ENCODE results near the gene GALK2. TPM values are rescaled to one million over a fixed set of nuclear protein-coding genes. Genes with fewer than 3 reads are reported as not detected.

Gene GALK2
- total RNA-seq (27.7 TPM), polyA plus RNA-seq (10 to 100 TPM; 28.3 to 39.1 (median 31.2) TPM)

- no peaks in the 10 kb centered on the region for H3K27me3 Mint-ChIP-seq
- peak within 1 kb of the TSS; percentile 90 for H3K27ac ChIP-seq (ENCODE audit: insufficient read depth, low read length, poor library complexity, severe bottlenecking)
- H3K4me1 ChIP-seq (ENCODE audit: control insufficient read depth, insufficient read depth, low read length, poor library complexity, severe bottlenecking): peaks cover 25% of the 10 kb centered on the region
- no peaks in the 10 kb centered on the region for H3K9me3 Mint-ChIP-seq
- H3K4me1 Mint-ChIP-seq: peaks cover 20 to 47% (median 36%) of the 10 kb centered on the region in 4 donors
- ATAC-seq (ENCODE audit: low read depth in 2 of 2): peak; percentile 93
- peaks cover 3% of the 10 kb centered on the region for H3K36me3 Mint-ChIP-seq
- H3K4me3 ChIP-seq (ENCODE audit: low read depth, low read length): peak within 1 kb of the TSS; percentile 97
- H3K36me3 ChIP-seq (ENCODE audit: control insufficient read depth, insufficient read depth, low read length): no peaks in the 10 kb centered on the region
- peak within 1 kb of the TSS; percentile 97 to 99 (median 98) for H3K27ac Mint-ChIP-seq
- peak; percentile 78 to 90 (median 78) for DNase-seq
- no peaks in the 10 kb centered on the region for H3K27me3 ChIP-seq (ENCODE audit: control insufficient read depth, insufficient read depth, low read length)
- H3K9me3 ChIP-seq (ENCODE audit: control insufficient read depth in 2 of 2, low read length in 2 of 2): no peaks in the 10 kb centered on the region
- peak within 1 kb of the TSS; percentile 96 to 98 (median 97) for H3K4me3 Mint-ChIP-seq
Observed at GRCh38 chr15:49169880-49170597, at the start of gene GALK2. TSS of gene GALK2 (plus strand) at chr15:49170247. CDS start at chr15:49170323, 76 bp downstream.

- peaks cover 0 to 2% (median 0%) of the 10 kb centered on the region in 7 donors for H3K9me3 Mint-ChIP-seq
- no peak overlapping the region for H3K27ac Mint-ChIP-seq
- peaks cover 11% of the 10 kb centered on the region for H3K36me3 Mint-ChIP-seq
- peak overlapping the region in 1 of 4 donors; percentile 12 for H3K4me3 Mint-ChIP-seq
- DNase-seq (no peak), ATAC-seq (ENCODE audit: low read depth in 2 of 2) (no peak)
- Histone ChIP-seq H3K4me3 (ENCODE audit: low read depth, low read length) (no peak overlapping the region), H3K27ac (ENCODE audit: insufficient read depth, low read length, poor library complexity, severe bottlenecking) (no peak overlapping the region), H3K4me1 (ENCODE audit: control insufficient read depth, insufficient read depth, low read length, poor library complexity, severe bottlenecking) (no peaks in the 10 kb centered on the region), H3K27me3 (ENCODE audit: control insufficient read depth, insufficient read depth, low read length) (no peaks in the 10 kb centered on the region), H3K9me3 (ENCODE audit: control insufficient read depth in 2 of 2, low read length in 2 of 2) (no peaks in the 10 kb centered on the region), H3K36me3 (ENCODE audit: control insufficient read depth, insufficient read depth, low read length) (peaks cover 11% of the 10 kb centered on the region)
- peaks cover 0 to 5% (median 0%) of the 10 kb centered on the region in 4 donors for H3K4me1 Mint-ChIP-seq
- no peaks in the 10 kb centered on the region for H3K27me3 Mint-ChIP-seq
Observed at GRCh38 chr15:49120832-49121231, 49.2 kb upstream of the GALK2 start.

GRCh38 chr15:49121901-49122300 is 48.1 kb upstream of the GALK2 start:
- Mint-ChIP-seq H3K27ac (no peak overlapping the region), H3K27me3 (no peaks in the 10 kb centered on the region), H3K36me3 (peaks cover 7% of the 10 kb centered on the region)

DNA sequence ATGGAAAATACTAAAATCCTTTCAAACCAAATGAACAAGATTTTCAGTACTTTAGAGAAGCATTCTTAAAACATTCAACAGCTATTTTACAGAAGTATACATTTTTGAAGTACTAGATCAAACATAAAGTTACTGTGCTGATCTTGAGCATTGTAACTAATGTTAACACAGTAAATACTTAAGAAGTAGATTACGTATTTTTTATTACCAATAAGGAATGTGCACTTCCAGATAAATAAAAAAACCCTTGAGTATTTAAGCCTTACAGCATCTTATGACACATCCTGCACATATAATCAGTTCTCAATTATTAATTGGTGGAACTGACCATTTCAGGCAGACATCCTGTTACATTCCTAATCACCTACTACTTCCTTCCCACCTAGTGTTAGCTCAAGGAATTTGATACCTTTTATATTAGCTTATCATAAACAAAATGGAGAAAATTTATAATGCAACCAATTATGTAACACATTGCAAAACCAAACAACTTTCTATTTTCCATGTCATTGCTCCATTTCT is 47.4 kb upstream of the GALK2 start:
- Mint-ChIP-seq H3K4me3 (no peak overlapping the region), H3K27ac (no peak overlapping the region)
- ATAC-seq (ENCODE audit: low read depth in 2 of 2): no peak

More at GRCh38 chr15:49121901-49122300, 48.1 kb upstream of the GALK2 start:
- H3K4me1 ChIP-seq (ENCODE audit: control insufficient read depth, insufficient read depth, low read length, poor library complexity, severe bottlenecking): no peaks in the 10 kb centered on the region
- no peak overlapping the region for H3K4me3 ChIP-seq (ENCODE audit: low read depth, low read length)
- no peaks in the 10 kb centered on the region for H3K9me3 ChIP-seq (ENCODE audit: control insufficient read depth in 2 of 2, low read length in 2 of 2)
- H3K4me3 Mint-ChIP-seq: no peak overlapping the region
- H3K27me3 ChIP-seq (ENCODE audit: control insufficient read depth, insufficient read depth, low read length): no peaks in the 10 kb centered on the region
- ATAC-seq (ENCODE audit: low read depth in 2 of 2) (no peak), DNase-seq (no peak)
- H3K36me3 ChIP-seq (ENCODE audit: control insufficient read depth, insufficient read depth, low read length): peaks cover 15% of the 10 kb centered on the region
- H3K4me1 Mint-ChIP-seq: no peaks in the 10 kb centered on the region
- no peak overlapping the region for H3K27ac ChIP-seq (ENCODE audit: insufficient read depth, low read length, poor library complexity, severe bottlenecking)
- H3K9me3 Mint-ChIP-seq: peaks cover 0 to 2% (median 0%) of the 10 kb centered on the region in 7 donors

GRCh38 chr15:49124371-49124770 is 45.7 kb upstream of the GALK2 start:
- Histone ChIP-seq H3K9me3 (ENCODE audit: control insufficient read depth in 2 of 2, low read length in 2 of 2) (no peaks in the 10 kb centered on the region), H3K4me1 (ENCODE audit: control insufficient read depth, insufficient read depth, low read length, poor library complexity, severe bottlenecking) (no peaks in the 10 kb centered on the region), H3K27ac (ENCODE audit: insufficient read depth, low read length, poor library complexity, severe bottlenecking) (no peak overlapping the region), H3K4me3 (ENCODE audit: low read depth, low read length) (no peak overlapping the region), H3K27me3 (ENCODE audit: control insufficient read depth, insufficient read depth, low read length) (no peaks in the 10 kb centered on the region), H3K36me3 (ENCODE audit: control insufficient read depth, insufficient read depth, low read length) (peaks cover 39% of the 10 kb centered on the region)
- H3K27me3 Mint-ChIP-seq: no peaks in the 10 kb centered on the region
- ATAC-seq (ENCODE audit: low read depth in 2 of 2): no peak
- H3K4me1 Mint-ChIP-seq: peaks cover 0 to 4% (median 0%) of the 10 kb centered on the region in 4 donors
- no peak for DNase-seq
- H3K27ac Mint-ChIP-seq: no peak overlapping the region
- H3K9me3 Mint-ChIP-seq: peaks cover 0 to 2% (median 0%) of the 10 kb centered on the region in 7 donors
- H3K36me3 Mint-ChIP-seq: peaks cover 12% of the 10 kb centered on the region
- no peak overlapping the region for H3K4me3 Mint-ChIP-seq

More for the DNA sequence above, 47.4 kb upstream of the GALK2 start:
- no peaks in the 10 kb centered on the region for H3K4me1 Mint-ChIP-seq
- H3K27me3 ChIP-seq (ENCODE audit: control insufficient read depth, insufficient read depth, low read length): no peaks in the 10 kb centered on the region
- H3K9me3 Mint-ChIP-seq: peaks cover 0 to 2% (median 0%) of the 10 kb centered on the region in 7 donors
- peaks cover 6% of the 10 kb centered on the region for H3K36me3 Mint-ChIP-seq
- H3K27me3 Mint-ChIP-seq: no peaks in the 10 kb centered on the region
- no peaks in the 10 kb centered on the region for H3K4me1 ChIP-seq (ENCODE audit: control insufficient read depth, insufficient read depth, low read length, poor library complexity, severe bottlenecking)
- no peaks in the 10 kb centered on the region for H3K9me3 ChIP-seq (ENCODE audit: control insufficient read depth in 2 of 2, low read length in 2 of 2)
- DNase-seq: no peak
- H3K27ac ChIP-seq (ENCODE audit: insufficient read depth, low read length, poor library complexity, severe bottlenecking): no peak overlapping the region
- H3K4me3 ChIP-seq (ENCODE audit: low read depth, low read length): no peak overlapping the region
- H3K36me3 ChIP-seq (ENCODE audit: control insufficient read depth, insufficient read depth, low read length): peaks cover 22% of the 10 kb centered on the region

DNA sequence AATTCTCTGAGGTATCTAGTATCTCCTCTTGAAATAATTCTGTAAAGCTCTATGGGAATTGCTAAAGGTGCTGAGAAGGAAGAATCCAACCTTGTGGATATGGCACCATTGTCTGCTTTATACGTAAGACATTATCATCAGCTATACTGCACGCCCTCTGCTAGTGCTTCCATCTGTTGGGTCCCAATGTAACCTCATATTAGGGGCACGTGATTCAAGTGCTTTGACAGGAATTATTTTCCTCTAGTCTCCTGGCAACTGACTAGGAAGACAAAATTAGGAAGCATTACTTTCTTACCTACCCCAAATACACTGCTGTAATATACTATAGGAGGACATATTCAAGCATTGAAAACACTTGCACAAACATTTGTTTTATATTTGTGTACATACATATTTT is 38.6 kb upstream of the GALK2 start:
- H3K4me3 ChIP-seq (ENCODE audit: low read depth, low read length): no peak overlapping the region
- DNase-seq (no peak), ATAC-seq (ENCODE audit: low read depth in 2 of 2) (no peak)
- peaks cover 93% of the 10 kb centered on the region for H3K36me3 ChIP-seq (ENCODE audit: control insufficient read depth, insufficient read depth, low read length)
- Mint-ChIP-seq H3K4me3 (no peak overlapping the region), H3K27ac (no peak overlapping the region), H3K4me1 (peaks cover 12 to 16% (median 13%) of the 10 kb centered on the region in 4 donors), H3K9me3 (no peaks in the 10 kb centered on the region), H3K36me3 (peaks cover 44% of the 10 kb centered on the region), H3K27me3 (no peaks in the 10 kb centered on the region)
- no peak overlapping the region for H3K27ac ChIP-seq (ENCODE audit: insufficient read depth, low read length, poor library complexity, severe bottlenecking)
- H3K4me1 ChIP-seq (ENCODE audit: control insufficient read depth, insufficient read depth, low read length, poor library complexity, severe bottlenecking): no peaks in the 10 kb centered on the region
- no peaks in the 10 kb centered on the region for H3K9me3 ChIP-seq (ENCODE audit: control insufficient read depth in 2 of 2, low read length in 2 of 2)
- no peaks in the 10 kb centered on the region for H3K27me3 ChIP-seq (ENCODE audit: control insufficient read depth, insufficient read depth, low read length)

GRCh38 chr15:49134683-49135341 is 35.2 kb upstream of the GALK2 start:
- DNase-seq (no peak), ATAC-seq (ENCODE audit: low read depth in 2 of 2) (no peak)
- Histone ChIP-seq H3K9me3 (ENCODE audit: control insufficient read depth in 2 of 2, low read length in 2 of 2) (no peaks in the 10 kb centered on the region), H3K4me3 (ENCODE audit: low read depth, low read length) (no peak overlapping the region), H3K36me3 (ENCODE audit: control insufficient read depth, insufficient read depth, low read length) (peaks cover 92% of the 10 kb centered on the region), H3K27ac (ENCODE audit: insufficient read depth, low read length, poor library complexity, severe bottlenecking) (no peak overlapping the region), H3K4me1 (ENCODE audit: control insufficient read depth, insufficient read depth, low read length, poor library complexity, severe bottlenecking) (no peaks in the 10 kb centered on the region), H3K27me3 (ENCODE audit: control insufficient read depth, insufficient read depth, low read length) (no peaks in the 10 kb centered on the region)
- H3K27ac Mint-ChIP-seq: no peak overlapping the region
- H3K4me3 Mint-ChIP-seq: no peak overlapping the region
- H3K4me1 Mint-ChIP-seq: peaks cover 12 to 20% (median 14%) of the 10 kb centered on the region in 4 donors
- H3K9me3 Mint-ChIP-seq: no peaks in the 10 kb centered on the region
- no peaks in the 10 kb centered on the region for H3K27me3 Mint-ChIP-seq
- peaks cover 36% of the 10 kb centered on the region for H3K36me3 Mint-ChIP-seq
